IPS DF 19.7 (cell line): ENCODE data around the gene FBLN5.
"Not testable (repeated sequence)": the region's sequence is repeated elsewhere in the genome, so short reads cannot be mapped to it uniquely, and the experiment has no call there.

Experiments used
- DNase-seq: peaks from one replicate; pipeline ENCODE4 v3.0.0-alpha.2; 2013; ENCODE audit warnings: low read depth, low spot score

Gene FBLN5

DNA sequence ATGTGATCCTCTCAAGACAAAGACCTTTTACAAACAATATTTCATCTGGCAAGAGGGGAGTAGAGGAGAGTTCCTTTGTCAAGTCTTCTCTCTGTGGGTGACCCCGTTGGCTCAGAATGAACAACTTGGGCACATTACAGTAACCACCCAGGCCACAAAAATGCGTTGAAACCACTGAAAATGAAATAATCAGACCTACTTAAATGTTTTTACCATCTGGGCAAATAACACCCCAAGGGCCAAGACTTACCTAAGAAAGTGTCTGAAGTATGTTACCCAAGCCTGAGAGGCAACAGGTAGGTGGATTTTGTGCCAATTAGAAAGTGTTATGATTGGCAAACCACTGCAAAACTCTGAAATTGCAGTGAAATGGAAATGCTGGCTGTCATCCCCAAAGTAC lies 81.4 kb downstream of the FBLN5 start:
- no peak for DNase-seq

DNA sequence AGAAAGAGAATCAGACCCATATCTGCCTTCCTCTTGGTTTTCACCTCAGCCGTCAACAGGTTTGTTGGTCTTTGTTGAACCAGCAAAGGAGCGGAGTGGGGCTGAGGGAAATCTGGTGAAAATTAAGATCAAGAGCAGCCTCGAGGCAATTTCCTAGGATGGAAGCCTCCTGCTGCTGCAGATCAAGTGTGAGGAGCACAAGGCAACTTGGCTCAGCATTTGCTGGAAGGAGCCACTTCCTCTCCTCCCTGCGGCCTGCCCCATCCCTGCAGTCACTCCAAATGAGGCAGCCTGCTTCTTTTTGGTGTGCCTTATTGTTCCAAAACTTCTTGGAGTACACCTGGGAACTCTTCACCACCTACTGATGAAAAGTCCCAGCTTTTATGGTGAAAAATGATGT lies 85.1 kb downstream of the FBLN5 start:
- DNase-seq, result no peak

DNA sequence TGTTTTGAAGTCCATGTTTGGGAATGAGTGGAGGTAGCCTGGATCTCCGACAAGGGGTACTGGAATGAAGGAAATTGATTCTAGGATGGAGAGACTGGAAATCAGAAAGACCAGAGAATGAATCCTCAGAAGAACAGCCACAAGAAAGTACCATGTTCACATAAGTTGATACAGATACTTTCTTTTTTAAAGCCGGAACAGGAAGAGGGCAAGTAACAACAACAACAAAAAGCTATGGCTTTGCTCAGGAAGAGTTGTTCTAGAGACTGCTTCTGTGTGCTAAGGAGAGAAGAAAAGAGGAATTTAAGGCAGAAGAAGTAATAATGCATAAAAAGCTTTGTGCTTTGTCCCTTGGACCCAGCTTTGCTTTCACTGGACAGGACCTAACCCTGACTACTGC lies 86.4 kb downstream of the FBLN5 start:
- no peak for DNase-seq

DNA sequence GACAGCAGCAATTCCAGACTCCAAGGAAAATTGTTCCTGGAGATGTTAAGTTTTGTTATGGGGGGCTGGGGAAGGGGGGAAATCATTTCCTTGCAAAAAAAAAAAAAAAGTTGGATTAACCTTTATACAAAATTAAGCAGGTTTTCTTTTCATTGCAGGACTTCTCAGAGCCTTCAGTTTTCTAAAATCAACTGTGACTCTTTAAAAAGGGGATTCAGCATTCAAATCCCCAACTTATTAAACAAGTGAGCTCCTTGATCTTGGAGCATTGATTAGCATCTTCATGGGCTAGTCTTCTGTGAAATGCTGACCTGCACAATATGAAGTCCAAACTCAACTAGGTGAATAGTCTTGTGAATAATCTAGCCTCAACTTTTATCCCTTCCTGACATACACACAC lies 87.3 kb downstream of the FBLN5 start:
- DNase-seq, result no peak

GRCh38 chr14:91858536-91859275 lies 88.8 kb downstream of the FBLN5 start:
- DNase-seq, result no peak

- no peak for DNase-seq
Observed at GRCh38 chr14:91857614-91858013, 89.9 kb downstream of the FBLN5 start.

DNA sequence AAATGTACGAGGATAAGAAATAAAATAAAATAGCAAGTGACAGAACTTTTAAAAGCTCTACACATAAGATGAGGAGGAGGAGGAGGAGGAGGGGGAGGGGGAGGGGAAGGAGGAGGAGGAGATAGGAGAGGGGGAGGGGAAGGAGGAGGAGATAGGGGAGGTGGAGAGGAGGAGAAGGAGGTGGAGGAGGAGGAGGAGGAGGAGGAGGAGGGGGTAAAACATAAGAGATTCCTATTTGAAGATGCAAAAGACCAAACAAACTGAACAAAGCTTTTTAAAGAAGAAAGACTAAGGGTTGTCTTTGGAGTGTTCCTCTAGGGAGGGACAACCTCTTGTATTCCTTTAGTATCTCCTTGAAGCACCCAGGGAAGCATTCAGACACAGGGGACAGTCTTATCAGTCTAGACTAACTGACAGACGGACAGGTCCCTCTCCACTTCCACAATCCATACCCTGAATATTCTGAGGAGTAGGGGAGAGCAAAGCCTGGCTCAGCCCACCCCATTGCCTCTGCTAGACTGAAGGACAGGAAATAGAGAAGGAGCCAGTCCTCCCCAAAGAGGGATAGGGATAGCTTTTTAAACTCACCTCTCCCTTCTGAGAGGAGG lies 93.1 kb downstream of the FBLN5 start:
- DNase-seq, result no peak

- no peak for DNase-seq
Observed at GRCh38 chr14:91851563-91851962, 95.9 kb downstream of the FBLN5 start.

- DNase-seq, result no peak
Observed at GRCh38 chr14:91848504-91849001, 98.9 kb downstream of the FBLN5 start.

- no peak for DNase-seq
Observed at GRCh38 chr14:91847693-91848092, 99.8 kb downstream of the FBLN5 start.

GRCh38 chr14:91845652-91846051 lies 101.8 kb downstream of the FBLN5 start:
- DNase-seq, result no peak

DNA sequence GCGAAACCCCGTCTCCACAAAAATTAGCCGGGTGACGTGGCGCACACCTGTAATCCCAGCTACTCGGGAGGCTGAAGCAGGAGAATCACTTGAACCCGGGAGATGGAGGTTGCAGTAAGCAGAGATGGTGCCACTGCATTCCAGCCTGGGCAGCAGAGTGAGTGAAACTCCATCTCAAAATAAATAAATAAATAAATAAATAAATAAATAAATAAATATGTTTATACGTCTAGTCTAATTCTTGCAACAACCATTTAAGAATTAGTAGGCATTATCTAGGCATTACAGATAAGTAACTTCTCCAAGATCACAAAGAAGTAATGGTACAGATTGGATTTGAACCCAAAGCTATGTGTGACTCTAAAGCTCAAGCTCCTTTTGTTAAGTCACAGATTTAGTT lies 102.4 kb downstream of the FBLN5 start:
- not testable (repeated sequence) for DNase-seq

DNA sequence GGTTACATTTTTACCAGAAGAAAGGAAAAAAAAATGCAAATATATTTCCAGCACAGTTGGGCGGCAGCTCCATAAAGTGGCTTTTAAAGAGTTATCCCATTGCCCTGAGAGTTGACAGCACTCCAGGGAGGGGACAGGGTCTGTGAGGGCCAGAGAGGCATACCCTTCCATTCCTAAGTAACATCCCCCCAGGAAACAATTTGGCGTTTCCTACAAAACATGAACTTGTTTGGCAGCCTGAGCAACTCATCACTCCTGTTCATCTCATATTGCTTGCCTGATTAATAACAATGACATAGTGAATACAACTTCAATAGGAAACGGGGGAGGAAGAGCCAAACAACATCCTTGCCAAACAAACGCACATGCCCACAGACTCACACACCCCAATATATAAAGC lies 103.5 kb downstream of the FBLN5 start:
- DNase-seq, result no peak

DNA sequence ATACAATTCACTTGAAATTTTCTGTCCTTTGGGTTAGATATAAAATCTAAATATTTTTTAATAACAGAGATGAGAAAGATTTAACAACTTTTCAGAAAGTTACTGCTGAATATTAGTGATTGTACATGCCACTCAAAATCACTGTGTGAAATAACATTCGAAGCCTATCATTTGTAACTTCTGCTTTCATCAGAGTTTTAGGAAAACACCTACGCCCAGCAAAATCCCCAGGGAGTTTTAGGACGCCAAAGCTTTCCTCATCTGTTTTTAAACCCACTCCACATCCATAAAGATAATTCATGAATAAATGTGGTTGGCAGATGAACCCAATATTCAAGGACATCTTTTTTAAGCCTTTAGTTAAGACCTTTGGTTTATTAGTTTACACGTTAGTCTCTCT lies 104.1 kb downstream of the FBLN5 start:
- no peak for DNase-seq

DNA sequence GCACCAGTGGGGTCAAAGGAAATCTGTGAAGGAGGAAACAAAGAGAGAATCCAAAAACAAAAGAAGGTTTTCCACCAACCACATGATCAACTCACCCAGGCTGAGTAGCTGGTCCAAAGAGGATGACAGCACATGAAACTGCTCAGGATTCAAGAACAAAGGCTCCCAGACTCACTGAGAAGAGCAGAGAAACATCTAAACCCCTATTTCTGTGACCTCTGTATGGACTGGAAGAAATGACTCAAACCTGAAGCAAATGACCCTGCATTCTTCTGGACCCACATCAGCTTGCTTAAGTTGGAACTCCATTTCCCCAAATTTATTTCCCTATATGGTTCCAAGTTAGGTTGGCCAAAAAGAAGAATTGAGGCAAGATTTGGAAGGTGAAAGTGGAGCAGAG lies 106.4 kb downstream of the FBLN5 start:
- no peak for DNase-seq

- DNase-seq, result no peak
Observed at GRCh38 chr14:91839749-91840148, 107.7 kb downstream of the FBLN5 start.

- DNase-seq, result no peak
Observed at GRCh38 chr14:91837076-91837475, 110.4 kb downstream of the FBLN5 start.

DNA sequence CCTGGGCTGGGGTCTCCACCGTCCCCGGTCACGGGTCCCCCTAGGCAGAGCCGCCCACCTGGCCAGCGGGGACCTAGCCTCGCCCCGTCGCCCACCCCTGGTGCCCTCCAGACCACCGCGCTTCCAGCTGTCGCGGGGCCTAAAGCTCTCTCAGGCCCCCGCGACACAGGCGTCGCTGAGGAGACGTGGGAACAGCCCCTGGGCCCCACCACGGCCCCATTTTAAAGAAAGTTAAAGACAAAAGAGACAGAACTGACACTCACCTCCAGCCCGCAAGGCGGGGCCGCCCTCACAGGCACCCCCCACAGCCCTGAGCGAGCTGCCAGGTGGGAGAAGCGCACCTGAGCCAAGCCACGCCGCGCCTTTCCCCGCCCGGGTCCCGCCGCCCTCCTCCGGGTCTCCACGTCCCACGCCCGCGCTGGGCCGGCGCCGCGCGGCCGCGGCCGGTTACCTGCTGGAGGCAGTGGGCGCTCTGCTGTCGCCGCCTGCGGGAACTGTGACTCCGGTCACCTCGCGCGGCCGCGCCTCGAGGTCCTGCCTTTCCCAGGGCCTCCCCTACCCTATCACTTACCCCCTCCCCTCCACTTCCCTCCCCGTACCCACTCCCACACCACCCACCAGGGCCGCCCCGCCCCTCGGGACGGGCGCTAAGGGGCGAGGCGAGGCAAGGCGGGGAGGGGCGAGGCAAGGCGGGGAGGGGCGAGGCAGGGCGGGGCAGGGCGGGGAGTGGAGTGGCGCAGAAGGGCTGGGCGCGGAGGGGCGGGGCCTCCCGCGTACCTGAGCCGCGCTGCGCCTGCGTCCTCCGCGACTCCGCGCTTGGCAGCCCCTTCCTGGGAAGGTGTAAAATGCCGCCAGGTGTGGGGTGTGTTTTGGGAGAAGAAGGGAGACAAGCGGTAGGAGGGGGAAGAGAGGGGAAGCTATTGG lies 111.3 kb downstream of the FBLN5 start:
- DNase-seq, result peak; percentile 54

- no peak for DNase-seq
Observed at GRCh38 chr14:91835197-91835919, 112.1 kb downstream of the FBLN5 start.

DNA sequence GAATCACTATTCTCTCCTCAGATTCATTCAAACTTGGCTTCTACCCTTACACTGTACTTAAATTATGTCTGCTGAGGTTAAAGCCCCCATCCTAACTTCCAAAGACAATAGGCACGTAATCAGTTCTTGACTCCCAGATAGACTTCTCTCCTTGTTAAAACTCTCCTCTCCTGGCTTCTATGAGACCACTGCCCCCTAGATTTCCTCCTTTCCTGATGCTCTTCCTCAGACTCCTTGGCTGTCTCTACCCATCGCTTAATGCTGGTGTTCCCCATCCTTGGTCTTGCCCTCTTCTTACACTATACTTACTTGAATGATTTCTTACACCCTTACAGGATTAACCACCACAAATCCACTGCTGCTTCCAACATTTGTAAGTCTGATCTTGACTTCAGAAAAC lies 112.9 kb downstream of the FBLN5 start:
- DNase-seq, result no peak

DNA sequence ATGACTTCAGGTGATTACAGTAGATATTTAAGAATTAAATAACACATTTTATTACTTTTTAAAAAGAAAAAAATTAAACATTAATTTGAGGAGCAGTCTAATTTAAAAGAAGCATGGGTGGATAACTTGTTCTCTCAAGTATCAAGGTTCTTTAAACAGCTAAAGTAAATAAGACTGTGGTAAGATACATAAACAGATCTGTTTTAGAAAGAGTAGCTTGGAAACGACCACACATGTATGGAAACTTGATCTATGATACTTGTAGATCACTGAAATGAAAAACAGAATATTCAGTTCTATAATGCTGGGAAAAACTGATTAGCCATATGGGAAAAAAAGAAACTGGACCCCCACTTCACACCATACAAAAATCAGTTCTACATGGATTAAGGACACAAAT lies 116.2 kb downstream of the FBLN5 start:
- DNase-seq, result no peak

- DNase-seq, result peak; percentile 70
Observed at GRCh38 chr14:91830777-91831176, 116.7 kb downstream of the FBLN5 start.
